GM23248 (cell line): ENCODE results near the gene ARAP1.

Experiments
- EZH2 ChIP-seq: fragments of 200-600 bp; sonication (generic); IDR thresholded peaks from 2 replicates; pipeline ENCODE4 v1.6.1; 2018; ENCODE audit warnings: antibody characterized with exemption, mild to moderate bottlenecking; ENCODE audit not compliant: insufficient read depth, poor library complexity, severe bottlenecking
- EZH2phosphoT487 ChIP-seq: fragments of 200-600 bp; sonication (generic); IDR thresholded peaks from 2 replicates; pipeline ENCODE4 v1.6.1; 2018; ENCODE audit warnings: antibody characterized with exemption, moderate library complexity, mild to moderate bottlenecking, low read depth; ENCODE audit not compliant: insufficient read depth

- TF ChIP-seq EZH2phosphoT487 (no peak), EZH2 (no peak)
Observed at GRCh38 chr11:72773291-72773690, 21.1 kb upstream of the ARAP1 start.
